DOHH2 (cell line): Measurements from ENCODE around the gene CCDC180.

ENCODE experiments used
- H3F3A ChIP-seq: fragments of 200-600 bp; sonication (generic), shearing (Covaris generic); 2 replicates; pipeline ENCODE4 v1.6.0; 2016; ENCODE audit warnings: antibody characterized with exemption, mild to moderate bottlenecking; ENCODE audit not compliant: control insufficient read depth, insufficient read depth
- H3K27ac ChIP-seq: fragments of 200-600 bp; sonication (generic); 2 replicates; pipeline ENCODE4 v1.5.1; 2014; ENCODE audit warnings: low read depth, mild to moderate bottlenecking, low read length, moderate library complexity
- H3K27me3 ChIP-seq: fragments of 200-600 bp; sonication (generic); 2 replicates; pipeline ENCODE4 v1.6.1; 2014; ENCODE audit warnings: mild to moderate bottlenecking, low read length, mixed read lengths; ENCODE audit not compliant: control insufficient read depth
- H3K36me3 ChIP-seq: fragments of 200-600 bp; sonication (generic); 2 replicates; pipeline ENCODE4 v1.6.1; 2014; ENCODE audit warnings: mild to moderate bottlenecking, low read length, moderate library complexity, mixed read lengths; ENCODE audit not compliant: control insufficient read depth
- H3K4me1 ChIP-seq: fragments of 200-600 bp; sonication (generic); 2 replicates; pipeline ENCODE4 v1.6.1; 2014; ENCODE audit warnings: mild to moderate bottlenecking, low read length, mixed read lengths; ENCODE audit not compliant: control insufficient read depth
- H3K4me2 ChIP-seq: fragments of 200-600 bp; sonication (generic); 2 replicates; pipeline ENCODE4 v1.6.0; 2014; ENCODE audit warnings: mild to moderate bottlenecking, low read length, moderate library complexity
- H3K4me3 ChIP-seq: fragments of 200-600 bp; sonication (generic); 2 replicates; pipeline ENCODE4 v1.5.1; 2014; ENCODE audit warnings: mild to moderate bottlenecking, low read length, mixed read lengths
- H3K79me2 ChIP-seq: fragments of 200-600 bp; sonication (generic); 2 replicates; pipeline ENCODE4 v1.6.1; 2014; ENCODE audit warnings: mild to moderate bottlenecking, low read length, mixed read lengths; ENCODE audit not compliant: control insufficient read depth
- H3K9me2 ChIP-seq: fragments of 200-600 bp; sonication (generic); replicated peaks from 2 replicates; pipeline ENCODE4 v1.6.1; 2014; ENCODE audit warnings: mild to moderate bottlenecking, low read length, mixed read lengths; ENCODE audit not compliant: control insufficient read depth
- H3K9me3 ChIP-seq: fragments of 200-600 bp; sonication (generic); 2 replicates; pipeline ENCODE4 v1.6.1; 2014; ENCODE audit warnings: antibody characterized with exemption, low read length, mixed read lengths; ENCODE audit not compliant: control insufficient read depth, insufficient read depth
- H4K20me1 ChIP-seq: fragments of 200-600 bp; sonication (generic); 2 replicates; pipeline ENCODE4 v1.6.0; 2014; ENCODE audit warnings: low read depth, mild to moderate bottlenecking, antibody characterized with exemption, low read length, moderate library complexity; ENCODE audit not compliant: control insufficient read depth, insufficient read depth
- EZH2phosphoT487 ChIP-seq: fragments of 200-600 bp; sonication (generic); IDR thresholded peaks from 2 replicates; pipeline ENCODE4 v1.6.1; 2017; ENCODE audit warnings: borderline replicate concordance, mild to moderate bottlenecking, antibody characterized with exemption, low read length, moderate library complexity, mixed read lengths
- TF ChIP-seq, protein P1 (sequence below): fragments of 200-600 bp; sonication (generic); IDR thresholded peaks from one replicate; pipeline ENCODE4 v1.5.1; 2014; ENCODE audit warnings: antibody characterized with exemption, mild to moderate bottlenecking, low read depth, low read length; ENCODE audit not compliant: poor library complexity, severe bottlenecking

Gene CCDC180

DNA sequence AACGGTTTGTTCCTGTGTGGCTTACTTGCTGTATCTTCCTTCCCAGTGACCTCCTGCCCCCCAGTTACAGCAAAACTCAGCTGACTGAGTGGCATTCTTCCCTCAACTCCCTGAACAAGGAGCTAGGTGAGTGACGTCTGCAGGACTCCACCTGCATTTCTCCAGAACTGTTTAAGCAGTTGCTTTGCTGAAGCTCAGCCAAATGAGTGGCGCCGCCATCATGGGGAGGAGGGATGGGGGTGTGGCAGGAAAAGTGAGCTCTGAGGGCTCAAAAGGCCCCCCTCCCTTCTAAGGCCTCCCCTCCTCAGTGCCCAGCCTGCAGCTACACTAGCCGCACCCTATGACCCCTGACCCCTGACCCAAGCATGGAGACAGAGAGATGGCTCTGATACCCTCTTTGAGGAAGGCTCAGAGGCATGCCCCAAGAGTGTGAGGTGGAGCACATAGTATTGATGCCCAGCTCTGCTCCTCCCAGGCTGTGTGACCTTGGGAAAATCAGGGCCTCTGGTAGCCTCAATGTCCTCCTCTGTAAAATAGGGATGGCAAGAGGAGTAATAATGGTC, 12.7 kb downstream of the CCDC180 start:
- Histone ChIP-seq H3K36me3 (no peaks in the 10 kb centered on the region), H3K4me2 (no peak overlapping the region), H3K9me2 (no peaks in the 10 kb centered on the region), H3K4me3 (no peak overlapping the region), H3K27me3 (no peaks in the 10 kb centered on the region), H3F3A (no peaks in the 10 kb centered on the region), H3K4me1 (no peaks in the 10 kb centered on the region), H3K79me2 (no peaks in the 10 kb centered on the region), H4K20me1 (no peaks in the 10 kb centered on the region), H3K27ac (no peak overlapping the region), H3K9me3 (no peaks in the 10 kb centered on the region)
- no peak for TF ChIP-seq EZH2phosphoT487
- TF ChIP-seq, protein P1, sequence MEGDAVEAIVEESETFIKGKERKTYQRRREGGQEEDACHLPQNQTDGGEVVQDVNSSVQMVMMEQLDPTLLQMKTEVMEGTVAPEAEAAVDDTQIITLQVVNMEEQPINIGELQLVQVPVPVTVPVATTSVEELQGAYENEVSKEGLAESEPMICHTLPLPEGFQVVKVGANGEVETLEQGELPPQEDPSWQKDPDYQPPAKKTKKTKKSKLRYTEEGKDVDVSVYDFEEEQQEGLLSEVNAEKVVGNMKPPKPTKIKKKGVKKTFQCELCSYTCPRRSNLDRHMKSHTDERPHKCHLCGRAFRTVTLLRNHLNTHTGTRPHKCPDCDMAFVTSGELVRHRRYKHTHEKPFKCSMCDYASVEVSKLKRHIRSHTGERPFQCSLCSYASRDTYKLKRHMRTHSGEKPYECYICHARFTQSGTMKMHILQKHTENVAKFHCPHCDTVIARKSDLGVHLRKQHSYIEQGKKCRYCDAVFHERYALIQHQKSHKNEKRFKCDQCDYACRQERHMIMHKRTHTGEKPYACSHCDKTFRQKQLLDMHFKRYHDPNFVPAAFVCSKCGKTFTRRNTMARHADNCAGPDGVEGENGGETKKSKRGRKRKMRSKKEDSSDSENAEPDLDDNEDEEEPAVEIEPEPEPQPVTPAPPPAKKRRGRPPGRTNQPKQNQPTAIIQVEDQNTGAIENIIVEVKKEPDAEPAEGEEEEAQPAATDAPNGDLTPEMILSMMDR: no peak

DNA sequence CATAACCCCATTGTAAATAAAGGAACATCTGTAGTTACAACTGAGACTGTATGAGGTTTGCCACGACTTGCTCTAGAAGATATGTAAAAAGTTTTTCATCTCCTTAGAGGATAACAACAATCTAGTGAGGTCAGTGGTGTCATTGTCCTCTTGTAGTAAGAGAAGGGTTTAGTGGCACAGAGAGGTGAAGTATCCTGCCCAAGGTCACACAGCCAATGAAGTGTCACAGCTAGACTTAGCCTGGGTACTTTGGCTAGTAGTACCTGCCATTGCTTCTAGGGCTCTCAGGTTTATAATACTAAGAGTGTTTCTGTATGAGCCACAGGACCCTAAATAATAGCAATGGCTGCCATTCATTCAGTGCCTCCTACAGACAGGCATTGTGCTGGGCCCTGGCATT, 13.8 kb downstream of the CCDC180 start:
- H3K36me3 ChIP-seq: no peaks in the 10 kb centered on the region
- H3K4me2 ChIP-seq: no peak overlapping the region
- no peak for TF ChIP-seq EZH2phosphoT487
- TF ChIP-seq, protein P1: no peak
- H3K9me2 ChIP-seq: no peaks in the 10 kb centered on the region
- no peaks in the 10 kb centered on the region for H3K27me3 ChIP-seq
- no peaks in the 10 kb centered on the region for H3K4me1 ChIP-seq
- H3F3A ChIP-seq: no peaks in the 10 kb centered on the region
- H3K4me3 ChIP-seq: no peak overlapping the region
- no peaks in the 10 kb centered on the region for H4K20me1 ChIP-seq
- H3K9me3 ChIP-seq: no peaks in the 10 kb centered on the region
- H3K79me2 ChIP-seq: no peaks in the 10 kb centered on the region
- no peak overlapping the region for H3K27ac ChIP-seq

DNA sequence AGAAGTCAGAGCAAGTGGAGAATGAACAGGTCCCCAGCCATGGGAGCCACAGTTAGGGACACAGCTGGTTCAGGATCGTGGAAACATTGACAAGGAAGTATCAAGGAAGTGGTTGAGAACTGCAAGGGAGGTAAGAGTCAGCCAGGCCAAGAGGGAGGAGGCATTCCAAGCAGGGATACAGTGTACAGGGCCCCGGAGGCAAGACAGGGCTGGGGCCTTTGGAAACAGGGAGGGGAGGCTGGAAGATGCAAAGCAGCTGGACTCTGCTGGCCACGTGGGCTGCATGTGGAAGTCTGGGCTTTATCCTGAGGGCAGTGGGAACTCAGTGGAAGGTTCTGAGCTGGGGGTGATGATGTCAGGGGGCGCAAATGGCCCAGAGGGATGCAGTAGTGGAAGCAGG, 14.2 kb downstream of the CCDC180 start:
- TF ChIP-seq EZH2phosphoT487: no peak
- TF ChIP-seq, protein P1: no peak
- no peaks in the 10 kb centered on the region for H3F3A ChIP-seq

More for the DNA sequence above, 14.2 kb downstream of the CCDC180 start:
- Histone ChIP-seq H3K27me3 (no peaks in the 10 kb centered on the region), H3K27ac (no peak overlapping the region), H3K4me3 (no peak overlapping the region), H3K4me2 (no peak overlapping the region), H4K20me1 (no peaks in the 10 kb centered on the region), H3K4me1 (no peaks in the 10 kb centered on the region), H3K9me2 (no peaks in the 10 kb centered on the region), H3K79me2 (no peaks in the 10 kb centered on the region), H3K9me3 (no peaks in the 10 kb centered on the region), H3K36me3 (no peaks in the 10 kb centered on the region)
